ENCODE measurements around the gene TMEM256. TPM values are rescaled to one million over a fixed set of nuclear protein-coding genes. Genes with fewer than 3 reads are reported as not detected.
"Not testable (repeated sequence)": the region's sequence is repeated elsewhere in the genome, so short reads cannot be mapped to it uniquely, and the experiment has no call there.

TMEM256 gene
- total RNA-seq, 4 donors from 2014 or later, result 88.3 to 121 (median 103) TPM

- no peaks in the 10 kb centered on the region for H3K9me3 ChIP-seq
- DNase-seq (ENCODE audit: low spot score in 2 of 2), result no peak
- no peak for TF ChIP-seq EP300 (IDR thresholded peaks at IDR 0.05)
- TF ChIP-seq CTCF (IDR thresholded peaks at IDR 0.05), result no peak
- TF ChIP-seq POLR2A (IDR thresholded peaks at IDR 0.05), result no peak
- H3K4me1 ChIP-seq, result no peaks in the 10 kb centered on the region
- H3K36me3 ChIP-seq, result no peaks in the 10 kb centered on the region
- no peak overlapping the region for H3K27ac ChIP-seq
- WGBS, 2 donors, result 76 to 86% methylated on average over 5 of the region's 5 CpGs
- H3K27me3 ChIP-seq, result no peaks in the 10 kb centered on the region
- H3K4me3 ChIP-seq, result no peak overlapping the region
Measured at GRCh38 chr17:7369825-7370224, 34.1 kb downstream of the TMEM256 start.

- not testable (repeated sequence) for H3K9me3 ChIP-seq; H3K4me3 ChIP-seq; H3K36me3 ChIP-seq; H3K27ac ChIP-seq; DNase-seq (ENCODE audit: low spot score in 2 of 2); H3K27me3 ChIP-seq; H3K4me1 ChIP-seq
- 86 to 87% methylated on average over 5 of the region's 5 CpGs for WGBS, 2 donors
Measured at GRCh38 chr17:7368599-7368994, 35.3 kb downstream of the TMEM256 start.

GRCh38 chr17:7367918-7368598 is 35.8 kb downstream of the TMEM256 start:
- WGBS, 2 donors, result 61 to 65% methylated on average over 13 of the region's 13 CpGs
- H3K4me1 ChIP-seq, result no peaks in the 10 kb centered on the region
- H3K27ac ChIP-seq, result no peak overlapping the region
- H3K9me3 ChIP-seq, result no peaks in the 10 kb centered on the region
- no peaks in the 10 kb centered on the region for H3K36me3 ChIP-seq
- no peak overlapping the region for H3K4me3 ChIP-seq
- TF ChIP-seq CTCF (IDR thresholded peaks at IDR 0.05) (no peak), EP300 (IDR thresholded peaks at IDR 0.05) (no peak), POLR2A (IDR thresholded peaks at IDR 0.05) (no peak)
- DNase-seq (ENCODE audit: low spot score in 2 of 2), result no peak
- H3K27me3 ChIP-seq, result no peaks in the 10 kb centered on the region

GRCh38 chr17:7367083-7367482 is 36.8 kb downstream of the TMEM256 start:
- WGBS, 2 donors, result 70 to 83% methylated on average over 8 of the region's 8 CpGs
- no peaks in the 10 kb centered on the region for H3K27me3 ChIP-seq

GRCh38 chr17:7365963-7366362 is 37.9 kb downstream of the TMEM256 start:
- not testable (repeated sequence) for H3K9me3 ChIP-seq; H3K4me1 ChIP-seq; H3K4me3 ChIP-seq; H3K36me3 ChIP-seq; H3K27me3 ChIP-seq; DNase-seq (ENCODE audit: low spot score in 2 of 2); H3K27ac ChIP-seq
- 92 to 93% methylated on average over 6 to 7 of the region's 7 CpGs for WGBS, 2 donors

More at GRCh38 chr17:7367083-7367482, 36.8 kb downstream of the TMEM256 start:
- no peak overlapping the region for H3K4me3 ChIP-seq
- no peak for DNase-seq (ENCODE audit: low spot score in 2 of 2)
- H3K9me3 ChIP-seq, result no peaks in the 10 kb centered on the region
- no peaks in the 10 kb centered on the region for H3K4me1 ChIP-seq
- H3K27ac ChIP-seq, result no peak overlapping the region
- TF ChIP-seq POLR2A (IDR thresholded peaks at IDR 0.05) (no peak), CTCF (IDR thresholded peaks at IDR 0.05) (no peak), EP300 (IDR thresholded peaks at IDR 0.05) (no peak)
- H3K36me3 ChIP-seq, result no peaks in the 10 kb centered on the region

- no peaks in the 10 kb centered on the region for H3K9me3 ChIP-seq
- no peak overlapping the region for H3K27ac ChIP-seq
- WGBS, 2 donors, result 86 to 90% methylated on average over 6 of the region's 6 CpGs
- H3K27me3 ChIP-seq, result no peaks in the 10 kb centered on the region
- no peaks in the 10 kb centered on the region for H3K36me3 ChIP-seq
- no peak overlapping the region for H3K4me3 ChIP-seq
- TF ChIP-seq POLR2A (IDR thresholded peaks at IDR 0.05), result no peak
- no peak for TF ChIP-seq EP300 (IDR thresholded peaks at IDR 0.05)
- TF ChIP-seq CTCF (IDR thresholded peaks at IDR 0.05), result no peak
- no peaks in the 10 kb centered on the region for H3K4me1 ChIP-seq
- no peak for DNase-seq (ENCODE audit: low spot score in 2 of 2)
Measured at GRCh38 chr17:7363311-7363710, 40.6 kb downstream of the TMEM256 start.

All from tibial nerve (tissue), 4 donors.